HepG2 (cell line): ENCODE measurements around the gene ZCCHC24. TPM values are rescaled to one million over a fixed set of nuclear protein-coding genes. Genes with fewer than 3 reads are reported as not detected.

ENCODE experiments used
- ARID5B ChIP-seq: IDR thresholded peaks from 2 replicates; pipeline ENCODE4 v1.4.0; 2020; ENCODE audit warnings: mild to moderate bottlenecking, missing genetic modification reagents
- ARNT2 ChIP-seq: sonication (generic); formaldehyde crosslinking; IDR thresholded peaks from 2 replicates; pipeline ENCODE4 v1.8.0; 2022; ENCODE audit warnings: mild to moderate bottlenecking, low read depth, missing genetic modification reagents, moderate library complexity
- CC2D1A ChIP-seq: sonication (generic); formaldehyde crosslinking; IDR thresholded peaks from 2 replicates; pipeline ENCODE4 v1.8.1; 2023; ENCODE audit warnings: mild to moderate bottlenecking, missing genetic modification reagents
- HINFP ChIP-seq: sonication (generic); formaldehyde crosslinking; IDR thresholded peaks from 2 replicates; pipeline ENCODE4 v1.4.0; 2020; ENCODE audit warnings: low read depth, mild to moderate bottlenecking, missing genetic modification reagents
- KLF9 ChIP-seq: IDR thresholded peaks from 2 replicates; pipeline ENCODE4 v1.6.1; 2016; ENCODE audit warnings: low read depth
- MAFG ChIP-seq: sonication (generic); formaldehyde crosslinking; IDR thresholded peaks from 2 replicates; pipeline ENCODE4 v1.5.1; 2020; ENCODE audit warnings: mild to moderate bottlenecking, missing genetic modification reagents
- NBN ChIP-seq: fragments of 450-650 bp; conservative IDR thresholded peaks from 2 replicates; pipeline ENCODE4 v1.6.1; 2017
- NR2F2 ChIP-seq: IDR thresholded peaks from 2 replicates; pipeline ENCODE4 v1.6.1; 2012; ENCODE audit warnings: low read depth, inconsistent platforms, borderline replicate concordance
- SKI ChIP-seq: fragments of 450-650 bp; IDR thresholded peaks from one replicate; pipeline ENCODE4 v1.6.1; 2018; ENCODE audit warnings: mild to moderate bottlenecking; ENCODE audit not compliant: partially characterized antibody
- TCF12 ChIP-seq, 2 experiments: fragments of 450-650 bp in 1 of 2; sonication (generic) in 1 of 2; formaldehyde crosslinking in 1 of 2; IDR thresholded peaks; 2 replicates each; pipeline versions ENCODE4 v1.6.1 to v1.8.0; 2017 to 2022; ENCODE audit warnings: antibody characterized with exemption in 1 of 2, mild to moderate bottlenecking in 1 of 2, missing genetic modification reagents in 1 of 2, moderate library complexity in 1 of 2
- TEF ChIP-seq: sonication (generic); formaldehyde crosslinking; IDR thresholded peaks from 2 replicates; pipeline ENCODE4 v1.5.0; 2020; ENCODE audit warnings: missing genetic modification reagents
- THRA ChIP-seq: sonication (generic); formaldehyde crosslinking; IDR thresholded peaks from 2 replicates; pipeline ENCODE4 v1.4.0; 2020; ENCODE audit warnings: missing genetic modification reagents, borderline replicate concordance
- ZNF639 ChIP-seq: conservative IDR thresholded peaks from 2 replicates; pipeline ENCODE4 v1.6.1; 2018; ENCODE audit warnings: missing genetic modification reagents
- ZNF704 ChIP-seq: sonication (generic); formaldehyde crosslinking; IDR thresholded peaks from 2 replicates; pipeline ENCODE4 v1.8.1; 2023; ENCODE audit warnings: mild to moderate bottlenecking, inconsistent platforms, moderate library complexity, missing genetic modification reagents, borderline replicate concordance
- ZSCAN22 ChIP-seq: sonication (generic); formaldehyde crosslinking; IDR thresholded peaks from 2 replicates; pipeline ENCODE4 v1.4.0; 2020; ENCODE audit warnings: mild to moderate bottlenecking, missing genetic modification reagents
- polyA plus RNA-seq, 8 experiments: library from polyadenylated mRNA; depleted of rRNA in 3 of 8; stranded (reverse) in 7 of 8; unstranded in 1 of 8; fragments of >200 nt; fragmentation: Illumina TruSeq in 4 of 8; extraction: Trizol in 4 of 8; gene quantifications; 2 replicates each; pipeline versions ENCODE4 v1.2.1 to v1.2.3, GENCODE V29; 2011 to 2016; ENCODE audit warnings: low read depth in 4 of 8, missing spikeins in 1 of 8, mixed read lengths in 1 of 8; ENCODE audit not compliant: insufficient read depth in 1 of 8
- total RNA-seq, 5 experiments: library from RNA; depleted of rRNA; stranded (reverse); fragments of >200 nt; fragmentation: Illumina TruSeq; extraction: Trizol; gene quantifications; 2 replicates each; pipeline ENCODE4 v1.2.3, GENCODE V29; 2016; ENCODE audit warnings: low read depth in 1 of 5
- TF ChIP-seq, protein P1 (sequence below): IDR thresholded peaks from 2 replicates; pipeline ENCODE4 v1.6.1; 2012; ENCODE audit warnings: inconsistent platforms
- TF ChIP-seq, protein P2 (sequence below): sonication (generic); formaldehyde crosslinking; IDR thresholded peaks from 2 replicates; pipeline ENCODE4 v1.9.0; 2021; ENCODE audit warnings: missing genetic modification reagents, borderline replicate concordance

The ZCCHC24 gene
- total and polyA plus RNA-seq, 2 of the 13 experiments (the other 11 are each of a cell fraction or from before 2014, with no cell fraction given), result 3.1 to 7.9 TPM

GRCh38 chr10:79358811-79359210, 86.6 kb downstream of the ZCCHC24 start (continued):
- TF ChIP-seq TEF (CRISPR knock-in tag) (no peak), SKI (peak; percentile 84), NR2F2 (no peak; the same call in 1 of the 2 replicates), NBN (no peak), ZSCAN22 (CRISPR knock-in tag) (no peak), TCF12 (IDR thresholded peaks at IDR 0.05) (no peak), TCF12 (CRISPR knock-in tag; IDR thresholded peaks at IDR 0.05) (no peak), HINFP (CRISPR knock-in tag) (no peak), KLF9 (CRISPR knock-in tag) (no peak), CC2D1A (no peak), ARID5B (CRISPR knock-in tag) (peak; percentile 65), ZNF704 (no peak), ARNT2 (CRISPR knock-in tag) (no peak), MAFG (CRISPR knock-in tag) (no peak), THRA (CRISPR knock-in tag) (no peak), ZNF639 (CRISPR knock-in tag) (no peak)
- TF ChIP-seq, protein P1, sequence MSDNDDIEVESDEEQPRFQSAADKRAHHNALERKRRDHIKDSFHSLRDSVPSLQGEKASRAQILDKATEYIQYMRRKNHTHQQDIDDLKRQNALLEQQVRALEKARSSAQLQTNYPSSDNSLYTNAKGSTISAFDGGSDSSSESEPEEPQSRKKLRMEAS, result peak; percentile 84
- TF ChIP-seq, protein P2, sequence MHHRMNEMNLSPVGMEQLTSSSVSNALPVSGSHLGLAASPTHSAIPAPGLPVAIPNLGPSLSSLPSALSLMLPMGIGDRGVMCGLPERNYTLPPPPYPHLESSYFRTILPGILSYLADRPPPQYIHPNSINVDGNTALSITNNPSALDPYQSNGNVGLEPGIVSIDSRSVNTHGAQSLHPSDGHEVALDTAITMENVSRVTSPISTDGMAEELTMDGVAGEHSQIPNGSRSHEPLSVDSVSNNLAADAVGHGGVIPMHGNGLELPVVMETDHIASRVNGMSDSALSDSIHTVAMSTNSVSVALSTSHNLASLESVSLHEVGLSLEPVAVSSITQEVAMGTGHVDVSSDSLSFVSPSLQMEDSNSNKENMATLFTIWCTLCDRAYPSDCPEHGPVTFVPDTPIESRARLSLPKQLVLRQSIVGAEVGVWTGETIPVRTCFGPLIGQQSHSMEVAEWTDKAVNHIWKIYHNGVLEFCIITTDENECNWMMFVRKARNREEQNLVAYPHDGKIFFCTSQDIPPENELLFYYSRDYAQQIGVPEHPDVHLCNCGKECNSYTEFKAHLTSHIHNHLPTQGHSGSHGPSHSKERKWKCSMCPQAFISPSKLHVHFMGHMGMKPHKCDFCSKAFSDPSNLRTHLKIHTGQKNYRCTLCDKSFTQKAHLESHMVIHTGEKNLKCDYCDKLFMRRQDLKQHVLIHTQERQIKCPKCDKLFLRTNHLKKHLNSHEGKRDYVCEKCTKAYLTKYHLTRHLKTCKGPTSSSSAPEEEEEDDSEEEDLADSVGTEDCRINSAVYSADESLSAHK (CRISPR knock-in tag), result no peak
